H1 (cell line): ENCODE measurements around the gene MGRN1. TPM values are rescaled to one million over a fixed set of nuclear protein-coding genes. Genes with fewer than 3 reads are reported as not detected.

Experiments
- POU5F1 ChIP-seq: IDR thresholded peaks from 2 replicates; pipeline ENCODE4 v1.6.1; 2011; ENCODE audit warnings: low read depth, mild to moderate bottlenecking, low read length, moderate library complexity
- polyA plus RNA-seq, 7 experiments: library from polyadenylated mRNA; depleted of rRNA in 3 of 7; stranded (reverse) in 5 of 7; unstranded in 2 of 7; fragments of >200 nt in 5 of 7; fragments of 200-250 nt in 2 of 7; gene quantifications; 1 replicate in 5 of 7; 2 replicates in 1 of 7; 4 replicates in 1 of 7; pipeline versions ENCODE4 v1.2.1 to v1.2.3, GENCODE V29; 2011 to 2013; ENCODE audit warnings: missing spikeins in 2 of 7, mixed read lengths in 2 of 7
- total RNA-seq: library from RNA; stranded (reverse); fragmentation: NEBNext Ultra II Directional; extraction: Animal tissue kit (Norgen Biotek cat#: 25700); gene quantifications from 2 replicates; pipeline ENCODE4 v1.2.1, GENCODE V29; 2021
- TF ChIP-seq, protein P1 (sequence below): fragments of 300-600 bp; sonication (generic); IDR thresholded peaks from 2 replicates; pipeline ENCODE4 v1.7.1; 2012; ENCODE audit warnings: low read length, moderate library complexity, mild to moderate bottlenecking, inconsistent platforms; ENCODE audit not compliant: insufficient replicate concordance

MGRN1 gene
- total and polyA plus RNA-seq, 2 of the 8 experiments (the other 6 are each of a cell fraction or from before 2014, with no cell fraction given) = 15.0 to 82.3 TPM

GRCh38 chr16:4703906-4704305 is 79.3 kb downstream of the MGRN1 start (continued):
- TF ChIP-seq, protein P1, sequence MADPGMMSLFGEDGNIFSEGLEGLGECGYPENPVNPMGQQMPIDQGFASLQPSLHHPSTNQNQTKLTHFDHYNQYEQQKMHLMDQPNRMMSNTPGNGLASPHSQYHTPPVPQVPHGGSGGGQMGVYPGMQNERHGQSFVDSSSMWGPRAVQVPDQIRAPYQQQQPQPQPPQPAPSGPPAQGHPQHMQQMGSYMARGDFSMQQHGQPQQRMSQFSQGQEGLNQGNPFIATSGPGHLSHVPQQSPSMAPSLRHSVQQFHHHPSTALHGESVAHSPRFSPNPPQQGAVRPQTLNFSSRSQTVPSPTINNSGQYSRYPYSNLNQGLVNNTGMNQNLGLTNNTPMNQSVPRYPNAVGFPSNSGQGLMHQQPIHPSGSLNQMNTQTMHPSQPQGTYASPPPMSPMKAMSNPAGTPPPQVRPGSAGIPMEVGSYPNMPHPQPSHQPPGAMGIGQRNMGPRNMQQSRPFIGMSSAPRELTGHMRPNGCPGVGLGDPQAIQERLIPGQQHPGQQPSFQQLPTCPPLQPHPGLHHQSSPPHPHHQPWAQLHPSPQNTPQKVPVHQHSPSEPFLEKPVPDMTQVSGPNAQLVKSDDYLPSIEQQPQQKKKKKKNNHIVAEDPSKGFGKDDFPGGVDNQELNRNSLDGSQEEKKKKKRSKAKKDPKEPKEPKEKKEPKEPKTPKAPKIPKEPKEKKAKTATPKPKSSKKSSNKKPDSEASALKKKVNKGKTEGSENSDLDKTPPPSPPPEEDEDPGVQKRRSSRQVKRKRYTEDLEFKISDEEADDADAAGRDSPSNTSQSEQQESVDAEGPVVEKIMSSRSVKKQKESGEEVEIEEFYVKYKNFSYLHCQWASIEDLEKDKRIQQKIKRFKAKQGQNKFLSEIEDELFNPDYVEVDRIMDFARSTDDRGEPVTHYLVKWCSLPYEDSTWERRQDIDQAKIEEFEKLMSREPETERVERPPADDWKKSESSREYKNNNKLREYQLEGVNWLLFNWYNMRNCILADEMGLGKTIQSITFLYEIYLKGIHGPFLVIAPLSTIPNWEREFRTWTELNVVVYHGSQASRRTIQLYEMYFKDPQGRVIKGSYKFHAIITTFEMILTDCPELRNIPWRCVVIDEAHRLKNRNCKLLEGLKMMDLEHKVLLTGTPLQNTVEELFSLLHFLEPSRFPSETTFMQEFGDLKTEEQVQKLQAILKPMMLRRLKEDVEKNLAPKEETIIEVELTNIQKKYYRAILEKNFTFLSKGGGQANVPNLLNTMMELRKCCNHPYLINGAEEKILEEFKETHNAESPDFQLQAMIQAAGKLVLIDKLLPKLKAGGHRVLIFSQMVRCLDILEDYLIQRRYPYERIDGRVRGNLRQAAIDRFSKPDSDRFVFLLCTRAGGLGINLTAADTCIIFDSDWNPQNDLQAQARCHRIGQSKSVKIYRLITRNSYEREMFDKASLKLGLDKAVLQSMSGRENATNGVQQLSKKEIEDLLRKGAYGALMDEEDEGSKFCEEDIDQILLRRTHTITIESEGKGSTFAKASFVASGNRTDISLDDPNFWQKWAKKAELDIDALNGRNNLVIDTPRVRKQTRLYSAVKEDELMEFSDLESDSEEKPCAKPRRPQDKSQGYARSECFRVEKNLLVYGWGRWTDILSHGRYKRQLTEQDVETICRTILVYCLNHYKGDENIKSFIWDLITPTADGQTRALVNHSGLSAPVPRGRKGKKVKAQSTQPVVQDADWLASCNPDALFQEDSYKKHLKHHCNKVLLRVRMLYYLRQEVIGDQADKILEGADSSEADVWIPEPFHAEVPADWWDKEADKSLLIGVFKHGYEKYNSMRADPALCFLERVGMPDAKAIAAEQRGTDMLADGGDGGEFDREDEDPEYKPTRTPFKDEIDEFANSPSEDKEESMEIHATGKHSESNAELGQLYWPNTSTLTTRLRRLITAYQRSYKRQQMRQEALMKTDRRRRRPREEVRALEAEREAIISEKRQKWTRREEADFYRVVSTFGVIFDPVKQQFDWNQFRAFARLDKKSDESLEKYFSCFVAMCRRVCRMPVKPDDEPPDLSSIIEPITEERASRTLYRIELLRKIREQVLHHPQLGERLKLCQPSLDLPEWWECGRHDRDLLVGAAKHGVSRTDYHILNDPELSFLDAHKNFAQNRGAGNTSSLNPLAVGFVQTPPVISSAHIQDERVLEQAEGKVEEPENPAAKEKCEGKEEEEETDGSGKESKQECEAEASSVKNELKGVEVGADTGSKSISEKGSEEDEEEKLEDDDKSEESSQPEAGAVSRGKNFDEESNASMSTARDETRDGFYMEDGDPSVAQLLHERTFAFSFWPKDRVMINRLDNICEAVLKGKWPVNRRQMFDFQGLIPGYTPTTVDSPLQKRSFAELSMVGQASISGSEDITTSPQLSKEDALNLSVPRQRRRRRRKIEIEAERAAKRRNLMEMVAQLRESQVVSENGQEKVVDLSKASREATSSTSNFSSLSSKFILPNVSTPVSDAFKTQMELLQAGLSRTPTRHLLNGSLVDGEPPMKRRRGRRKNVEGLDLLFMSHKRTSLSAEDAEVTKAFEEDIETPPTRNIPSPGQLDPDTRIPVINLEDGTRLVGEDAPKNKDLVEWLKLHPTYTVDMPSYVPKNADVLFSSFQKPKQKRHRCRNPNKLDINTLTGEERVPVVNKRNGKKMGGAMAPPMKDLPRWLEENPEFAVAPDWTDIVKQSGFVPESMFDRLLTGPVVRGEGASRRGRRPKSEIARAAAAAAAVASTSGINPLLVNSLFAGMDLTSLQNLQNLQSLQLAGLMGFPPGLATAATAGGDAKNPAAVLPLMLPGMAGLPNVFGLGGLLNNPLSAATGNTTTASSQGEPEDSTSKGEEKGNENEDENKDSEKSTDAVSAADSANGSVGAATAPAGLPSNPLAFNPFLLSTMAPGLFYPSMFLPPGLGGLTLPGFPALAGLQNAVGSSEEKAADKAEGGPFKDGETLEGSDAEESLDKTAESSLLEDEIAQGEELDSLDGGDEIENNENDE = no peak
- TF ChIP-seq POU5F1 = no peak
